Iris pigment epithelial cell (primary cell): ENCODE results near the gene MBTPS1.

Experiments used
- DNase-seq: peaks from one replicate; pipeline ENCODE4 v3.0.0-alpha.2; 2011; ENCODE audit warnings: low read depth

MBTPS1 gene

GRCh38 chr16:84074721-84075120, 42.0 kb downstream of the MBTPS1 start:
- DNase-seq: no peak

- DNase-seq: peak; percentile 59
These were observed 44.7 kb downstream of the MBTPS1 start for GRCh38 chr16:84072014-84072413.

- DNase-seq: no peak
These were observed 45.6 kb downstream of the MBTPS1 start for GRCh38 chr16:84071121-84071520.

GRCh38 chr16:84069540-84069939, 47.2 kb downstream of the MBTPS1 start:
- DNase-seq: no peak

- no peak for DNase-seq
These were observed 47.8 kb downstream of the MBTPS1 start for GRCh38 chr16:84068783-84069462.

- no peak for DNase-seq
These were observed 48.7 kb downstream of the MBTPS1 start for GRCh38 chr16:84068041-84068440.

GRCh38 chr16:84067640-84068039, 49.1 kb downstream of the MBTPS1 start:
- no peak for DNase-seq

GRCh38 chr16:84065536-84066132, 51.1 kb downstream of the MBTPS1 start:
- peak; percentile 59 for DNase-seq

- no peak for DNase-seq
These were observed 52.8 kb downstream of the MBTPS1 start for GRCh38 chr16:84063980-84064379.

- peak; percentile 75 for DNase-seq
These were observed 53.8 kb downstream of the MBTPS1 start for GRCh38 chr16:84062734-84063640.

- DNase-seq: no peak
These were observed 55.4 kb downstream of the MBTPS1 start for GRCh38 chr16:84061236-84061819.

- no peak for DNase-seq
These were observed 56.5 kb downstream of the MBTPS1 start for GRCh38 chr16:84059946-84060901.

GRCh38 chr16:84059111-84059510, 57.6 kb downstream of the MBTPS1 start:
- no peak for DNase-seq

- no peak for DNase-seq
These were observed 58.1 kb downstream of the MBTPS1 start for GRCh38 chr16:84058664-84059063.

- no peak for DNase-seq
These were observed 58.5 kb downstream of the MBTPS1 start for GRCh38 chr16:84058211-84058610.

- no peak for DNase-seq
These were observed 59.8 kb downstream of the MBTPS1 start for GRCh38 chr16:84056933-84057332.

GRCh38 chr16:84055801-84056634, 60.7 kb downstream of the MBTPS1 start:
- DNase-seq: peak; percentile 13

- DNase-seq: no peak
These were observed 61.4 kb downstream of the MBTPS1 start for GRCh38 chr16:84055366-84055765.

GRCh38 chr16:84054916-84055315, 61.8 kb downstream of the MBTPS1 start:
- DNase-seq: no peak

GRCh38 chr16:84054271-84054670, 62.5 kb downstream of the MBTPS1 start:
- DNase-seq: no peak
